ENCODE results near the gene C1orf74.

The C1orf74 gene

DNA sequence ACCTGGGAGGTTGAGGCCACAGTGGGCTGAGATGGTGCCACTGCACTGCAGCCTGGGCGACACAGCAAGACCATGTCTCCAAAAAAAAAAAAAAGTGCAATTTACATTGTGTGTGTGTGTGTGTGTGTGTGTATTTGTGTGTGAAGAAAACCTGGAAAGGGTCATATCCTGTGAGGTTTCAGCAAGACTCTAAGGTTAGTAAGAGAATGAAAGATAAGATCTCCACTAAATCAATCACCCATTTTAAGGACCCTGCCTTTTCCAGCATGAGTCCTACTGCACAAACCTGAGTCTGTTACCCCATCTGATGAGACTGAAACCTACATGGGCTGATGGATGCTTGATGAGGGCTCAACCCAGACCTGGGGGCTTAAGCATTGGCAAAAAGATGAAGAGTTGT, 4.9 kb upstream of the C1orf74 start:
- in situ Hi-C loops (cut with HindIII; ENCODE audit: low sequenced_read_pairs) = no loop called here
- DNase-seq (ENCODE audit: low read depth) = no peak
- TF ChIP-seq, protein P1, sequence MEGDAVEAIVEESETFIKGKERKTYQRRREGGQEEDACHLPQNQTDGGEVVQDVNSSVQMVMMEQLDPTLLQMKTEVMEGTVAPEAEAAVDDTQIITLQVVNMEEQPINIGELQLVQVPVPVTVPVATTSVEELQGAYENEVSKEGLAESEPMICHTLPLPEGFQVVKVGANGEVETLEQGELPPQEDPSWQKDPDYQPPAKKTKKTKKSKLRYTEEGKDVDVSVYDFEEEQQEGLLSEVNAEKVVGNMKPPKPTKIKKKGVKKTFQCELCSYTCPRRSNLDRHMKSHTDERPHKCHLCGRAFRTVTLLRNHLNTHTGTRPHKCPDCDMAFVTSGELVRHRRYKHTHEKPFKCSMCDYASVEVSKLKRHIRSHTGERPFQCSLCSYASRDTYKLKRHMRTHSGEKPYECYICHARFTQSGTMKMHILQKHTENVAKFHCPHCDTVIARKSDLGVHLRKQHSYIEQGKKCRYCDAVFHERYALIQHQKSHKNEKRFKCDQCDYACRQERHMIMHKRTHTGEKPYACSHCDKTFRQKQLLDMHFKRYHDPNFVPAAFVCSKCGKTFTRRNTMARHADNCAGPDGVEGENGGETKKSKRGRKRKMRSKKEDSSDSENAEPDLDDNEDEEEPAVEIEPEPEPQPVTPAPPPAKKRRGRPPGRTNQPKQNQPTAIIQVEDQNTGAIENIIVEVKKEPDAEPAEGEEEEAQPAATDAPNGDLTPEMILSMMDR (IDR thresholded peaks at IDR 0.05; ENCODE audit: low read depth, low read length, missing control alignments) = no peak
- no peak overlapping the region for H3K4me3 ChIP-seq (ENCODE audit: low read depth, low read length)

DNA sequence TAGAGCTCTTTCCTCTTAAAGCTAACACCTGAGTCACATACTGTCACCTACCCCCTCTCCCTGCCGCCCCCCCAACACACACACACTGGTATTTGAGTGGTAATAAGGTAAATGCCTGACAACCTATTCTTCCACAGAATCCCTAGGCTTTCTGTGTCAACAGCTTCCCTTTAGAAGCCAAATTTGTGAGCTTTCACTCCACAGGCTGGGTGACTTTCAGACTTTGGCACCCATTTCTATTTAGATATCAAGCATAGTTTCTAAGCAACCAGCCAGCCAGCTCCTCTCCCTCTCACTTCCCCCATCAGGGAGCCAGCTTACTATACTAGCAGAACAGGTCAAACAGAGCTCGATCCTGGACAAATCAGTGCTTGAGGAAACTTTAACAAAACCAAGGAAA, 3.2 kb upstream of the C1orf74 start:
- DNase-seq (ENCODE audit: low read depth) = no peak
- no peak overlapping the region for H3K4me3 ChIP-seq (ENCODE audit: low read depth, low read length)
- TF ChIP-seq, protein P1 (IDR thresholded peaks at IDR 0.05; ENCODE audit: low read depth, low read length, missing control alignments) = no peak
- in situ Hi-C loops (cut with HindIII; ENCODE audit: low sequenced_read_pairs) = no loop called here

DNA sequence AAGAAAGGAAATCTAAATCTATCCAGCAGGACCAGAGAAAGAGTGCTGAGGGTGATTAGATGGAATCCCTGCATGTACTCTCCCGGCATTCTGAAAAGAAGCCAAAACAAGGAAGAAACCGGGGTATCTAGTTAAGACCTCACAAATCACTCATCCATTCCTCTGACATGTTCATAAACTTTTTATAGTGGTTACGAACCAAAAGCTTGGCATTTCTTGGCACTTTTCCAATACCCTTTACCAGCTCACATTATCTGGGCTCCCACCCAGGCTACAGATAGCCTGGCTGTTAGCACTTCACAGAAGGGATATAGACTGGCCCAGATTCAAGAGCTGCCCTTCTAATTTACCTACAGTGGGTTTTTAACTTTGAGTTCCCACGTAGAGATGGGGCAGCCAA, 1.8 kb upstream of the C1orf74 start:
- in situ Hi-C loops (cut with HindIII; ENCODE audit: low sequenced_read_pairs) = no loop called here
- DNase-seq (ENCODE audit: low read depth) = no peak
- TF ChIP-seq, protein P1 (IDR thresholded peaks at IDR 0.05; ENCODE audit: low read depth, low read length, missing control alignments) = no peak
- no peak overlapping the region for H3K4me3 ChIP-seq (ENCODE audit: low read depth, low read length)

DNA sequence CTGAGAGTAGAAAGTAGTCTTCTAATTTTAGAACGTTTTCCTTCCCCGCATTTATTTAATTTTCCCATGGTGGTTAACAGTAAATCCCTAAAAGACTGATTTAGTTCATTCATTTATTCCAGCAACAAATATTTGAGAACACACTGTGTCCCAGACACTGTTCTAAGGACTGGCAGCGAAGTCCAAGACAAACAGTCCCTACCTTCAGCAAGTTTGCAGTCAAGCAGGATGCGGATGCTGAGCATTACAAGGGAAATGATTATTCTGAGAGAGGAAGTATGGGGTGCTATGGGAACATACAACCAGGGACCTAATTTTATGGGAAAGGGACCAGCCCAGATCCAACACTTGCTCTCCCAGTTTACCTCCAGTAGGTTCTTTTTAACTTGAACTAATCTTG, 1.2 kb upstream of the C1orf74 start:
- no peak overlapping the region for H3K4me3 ChIP-seq (ENCODE audit: low read depth, low read length)
- DNase-seq (ENCODE audit: low read depth) = no peak
- TF ChIP-seq, protein P1 (IDR thresholded peaks at IDR 0.05; ENCODE audit: low read depth, low read length, missing control alignments) = no peak
- in situ Hi-C loops (cut with HindIII; ENCODE audit: low sequenced_read_pairs) = no loop called here

DNA sequence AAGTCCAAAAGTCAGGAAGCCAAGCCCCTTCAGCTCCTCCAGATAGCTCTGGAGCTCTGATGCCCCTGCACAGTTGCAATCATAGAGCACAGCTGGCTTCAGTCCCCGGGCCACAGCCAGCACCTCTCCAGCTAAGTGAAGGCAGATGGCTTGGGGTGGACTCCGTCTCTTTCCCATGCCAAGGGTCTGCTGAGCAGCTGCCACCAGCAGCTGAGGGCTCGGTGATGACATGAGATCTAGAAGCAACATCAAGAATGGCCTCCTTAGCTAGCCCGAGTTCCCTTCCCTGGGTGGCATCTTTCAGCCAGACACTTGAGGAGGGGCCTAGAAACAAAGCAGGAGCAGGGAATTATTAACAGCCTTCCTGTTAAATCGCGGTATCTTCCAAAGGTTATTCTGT, 973 bp downstream of the C1orf74 start:
- in situ Hi-C loops (cut with HindIII; ENCODE audit: low sequenced_read_pairs) = no loop called here
- TF ChIP-seq, protein P1 (IDR thresholded peaks at IDR 0.05; ENCODE audit: low read depth, low read length, missing control alignments) = no peak

DNA sequence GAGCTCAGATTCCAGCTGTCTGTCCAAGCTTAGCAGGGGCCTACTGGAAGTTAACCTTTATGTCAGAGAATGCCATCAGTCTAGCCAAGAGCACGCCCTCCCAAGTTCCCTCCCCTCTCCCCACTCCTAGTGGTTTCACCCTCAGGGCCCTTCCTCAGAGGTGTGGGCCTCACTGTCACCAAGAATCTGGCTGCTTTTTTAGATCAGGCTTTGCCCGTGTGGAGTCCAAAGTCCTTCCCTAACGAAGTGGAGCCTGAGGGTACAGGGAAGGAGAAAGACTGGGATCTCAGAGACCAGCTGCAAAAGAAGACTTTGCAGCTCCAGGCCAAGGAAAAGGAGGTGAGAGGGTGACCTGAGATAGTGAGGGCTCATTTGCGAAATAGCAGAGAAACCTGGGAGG, 4.1 kb downstream of the C1orf74 start:
- TF ChIP-seq, protein P1 (IDR thresholded peaks at IDR 0.05; ENCODE audit: low read depth, low read length, missing control alignments) = no peak
- no peak for DNase-seq (ENCODE audit: low read depth)
- in situ Hi-C loops (cut with HindIII; ENCODE audit: low sequenced_read_pairs) = no loop called here
- no peak overlapping the region for H3K4me3 ChIP-seq (ENCODE audit: low read depth, low read length)

More for the DNA sequence above, 973 bp downstream of the C1orf74 start:
- H3K4me3 ChIP-seq (ENCODE audit: low read depth, low read length) = peak overlapping the region; percentile 89
- no peak for DNase-seq (ENCODE audit: low read depth)

DNA sequence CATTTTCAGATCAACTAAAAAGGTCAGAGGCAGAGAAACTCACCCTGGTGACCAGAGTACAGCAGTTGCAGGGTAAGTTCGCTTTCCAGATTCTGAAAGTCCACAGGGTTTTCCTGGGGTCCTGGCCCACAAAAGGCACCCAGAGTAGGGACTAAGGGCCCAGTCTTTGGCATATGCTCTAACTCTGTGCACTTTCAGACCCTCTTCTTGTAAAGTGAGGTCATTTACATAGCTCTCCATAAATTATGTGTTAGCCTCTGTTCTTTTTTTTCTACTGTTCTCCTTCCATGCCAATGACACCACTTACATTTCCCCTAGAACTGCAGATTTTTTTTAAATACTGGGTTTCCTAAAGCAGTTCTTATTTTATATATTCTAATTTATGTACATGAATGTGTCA, 6.3 kb downstream of the C1orf74 start:
- DNase-seq (ENCODE audit: low read depth) = no peak
- H3K4me3 ChIP-seq (ENCODE audit: low read depth, low read length) = no peak overlapping the region
- in situ Hi-C loops (cut with HindIII; ENCODE audit: low sequenced_read_pairs) = no loop called here
- TF ChIP-seq, protein P1 (IDR thresholded peaks at IDR 0.05; ENCODE audit: low read depth, low read length, missing control alignments) = no peak

Data from astrocyte of the cerebellum (primary cell).